ENCODE data around the gene CLDN9. TPM values are rescaled to one million over a fixed set of nuclear protein-coding genes. Genes with fewer than 3 reads are reported as not detected.

CLDN9 gene
- total and polyA plus RNA-seq, 2 experiments from 2014 or later: 3.5 to 8.9 TPM

DNA sequence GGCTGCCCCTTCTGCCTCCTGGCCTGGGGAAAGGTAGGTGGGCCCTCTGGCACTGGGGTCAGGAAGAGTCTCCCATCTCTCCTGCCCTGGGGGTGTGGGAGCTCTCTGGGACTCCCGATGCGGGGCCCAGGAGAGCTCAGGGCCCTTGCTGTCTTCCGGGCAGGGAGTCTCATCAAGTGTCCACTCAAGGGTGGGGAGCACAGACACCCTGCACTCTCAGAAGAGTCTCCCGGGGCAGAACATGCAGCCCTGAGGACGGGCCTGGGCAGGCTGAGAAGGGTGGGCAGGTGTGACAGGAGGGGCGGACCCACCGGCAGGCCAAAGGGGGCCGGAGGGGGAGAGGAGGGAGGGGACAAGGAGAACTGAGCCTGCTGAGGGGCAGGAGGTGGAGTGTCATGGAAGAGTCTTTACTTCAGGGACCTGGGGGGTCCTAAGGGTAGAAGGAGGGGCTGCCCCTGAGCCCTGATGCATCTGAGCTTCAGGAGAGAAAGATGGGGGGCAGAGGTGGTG lies 24.1 kb upstream of the CLDN9 start:
- peaks cover 6% of the 10 kb centered on the region for H3K4me1 ChIP-seq (ENCODE audit: insufficient read depth)
- H3K4me2 ChIP-seq: no peak overlapping the region
- no peaks in the 10 kb centered on the region for H3K27me3 ChIP-seq
- no peaks in the 10 kb centered on the region for H3K9me2 ChIP-seq (replicated peaks; ENCODE audit: insufficient read depth)
- H3K9me3 ChIP-seq (ENCODE audit: low read depth): no peaks in the 10 kb centered on the region
- no peak overlapping the region for H3K4me3 ChIP-seq
- no peak for DNase-seq (ENCODE audit: low spot score)
- 52% methylated on average over 7 of the region's 8 CpGs for WGBS (ENCODE audit: low lambda C conversion rate, missing lambda C conversion rate)
- no peaks in the 10 kb centered on the region for H3K79me2 ChIP-seq
- H3K27ac ChIP-seq: no peak overlapping the region
- H3K36me3 ChIP-seq (replicated peaks; ENCODE audit: insufficient read depth, low read depth): no peaks in the 10 kb centered on the region
- no peaks in the 10 kb centered on the region for H4K20me1 ChIP-seq (ENCODE audit: insufficient read depth, poor library complexity, severe bottlenecking)
- TF ChIP-seq EZH2phosphoT487 (IDR thresholded peaks at IDR 0.05; ENCODE audit: low read depth, severe bottlenecking, unreplicated experiment): no peak
- H2AFZ ChIP-seq: no peak overlapping the region

DNA sequence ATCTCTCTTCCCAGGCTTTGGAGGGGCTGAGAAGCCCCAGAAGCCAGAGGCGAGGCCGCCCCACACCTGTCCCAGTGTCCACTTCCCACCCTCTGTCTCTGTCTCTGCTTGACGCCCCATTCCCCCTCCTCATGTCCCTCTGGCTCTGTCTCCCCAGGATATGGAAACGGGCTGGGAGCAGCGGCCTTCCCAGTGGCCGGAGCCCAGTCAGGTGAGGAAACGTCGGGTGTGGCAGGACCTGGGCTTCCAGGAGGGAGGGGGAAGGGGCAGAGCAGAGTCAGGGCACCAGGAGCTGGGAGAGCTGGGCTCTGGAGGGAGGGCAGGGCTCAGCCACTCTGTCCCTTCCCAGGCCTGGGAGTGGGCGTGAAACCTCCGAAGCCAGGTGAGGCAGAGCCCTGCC lies 21.8 kb upstream of the CLDN9 start:
- no peaks in the 10 kb centered on the region for H4K20me1 ChIP-seq (ENCODE audit: insufficient read depth, poor library complexity, severe bottlenecking)
- TF ChIP-seq, protein P1, sequence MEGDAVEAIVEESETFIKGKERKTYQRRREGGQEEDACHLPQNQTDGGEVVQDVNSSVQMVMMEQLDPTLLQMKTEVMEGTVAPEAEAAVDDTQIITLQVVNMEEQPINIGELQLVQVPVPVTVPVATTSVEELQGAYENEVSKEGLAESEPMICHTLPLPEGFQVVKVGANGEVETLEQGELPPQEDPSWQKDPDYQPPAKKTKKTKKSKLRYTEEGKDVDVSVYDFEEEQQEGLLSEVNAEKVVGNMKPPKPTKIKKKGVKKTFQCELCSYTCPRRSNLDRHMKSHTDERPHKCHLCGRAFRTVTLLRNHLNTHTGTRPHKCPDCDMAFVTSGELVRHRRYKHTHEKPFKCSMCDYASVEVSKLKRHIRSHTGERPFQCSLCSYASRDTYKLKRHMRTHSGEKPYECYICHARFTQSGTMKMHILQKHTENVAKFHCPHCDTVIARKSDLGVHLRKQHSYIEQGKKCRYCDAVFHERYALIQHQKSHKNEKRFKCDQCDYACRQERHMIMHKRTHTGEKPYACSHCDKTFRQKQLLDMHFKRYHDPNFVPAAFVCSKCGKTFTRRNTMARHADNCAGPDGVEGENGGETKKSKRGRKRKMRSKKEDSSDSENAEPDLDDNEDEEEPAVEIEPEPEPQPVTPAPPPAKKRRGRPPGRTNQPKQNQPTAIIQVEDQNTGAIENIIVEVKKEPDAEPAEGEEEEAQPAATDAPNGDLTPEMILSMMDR (IDR thresholded peaks at IDR 0.05; ENCODE audit: poor library complexity): no peak
- TF ChIP-seq EZH2 (IDR thresholded peaks at IDR 0.05; ENCODE audit: borderline replicate concordance) (no peak), EZH2phosphoT487 (IDR thresholded peaks at IDR 0.05; ENCODE audit: low read depth, severe bottlenecking, unreplicated experiment) (no peak)
- peaks cover 6% of the 10 kb centered on the region for H3K4me1 ChIP-seq (ENCODE audit: insufficient read depth)
- DNase-seq (ENCODE audit: low spot score): no peak
- no peaks in the 10 kb centered on the region for H3K9me3 ChIP-seq (ENCODE audit: low read depth)
- H3K27me3 ChIP-seq: no peaks in the 10 kb centered on the region
- H3K4me3 ChIP-seq: no peak overlapping the region
- 59% methylated on average over 10 of the region's 10 CpGs for WGBS (ENCODE audit: low lambda C conversion rate, missing lambda C conversion rate)
- no peaks in the 10 kb centered on the region for H3K36me3 ChIP-seq (replicated peaks; ENCODE audit: insufficient read depth, low read depth)
- H3K27ac ChIP-seq: no peak overlapping the region
- H3K79me2 ChIP-seq: no peaks in the 10 kb centered on the region
- H2AFZ ChIP-seq: no peak overlapping the region
- no peak overlapping the region for H3K4me2 ChIP-seq
- H3K9me2 ChIP-seq (replicated peaks; ENCODE audit: insufficient read depth): no peaks in the 10 kb centered on the region

DNA sequence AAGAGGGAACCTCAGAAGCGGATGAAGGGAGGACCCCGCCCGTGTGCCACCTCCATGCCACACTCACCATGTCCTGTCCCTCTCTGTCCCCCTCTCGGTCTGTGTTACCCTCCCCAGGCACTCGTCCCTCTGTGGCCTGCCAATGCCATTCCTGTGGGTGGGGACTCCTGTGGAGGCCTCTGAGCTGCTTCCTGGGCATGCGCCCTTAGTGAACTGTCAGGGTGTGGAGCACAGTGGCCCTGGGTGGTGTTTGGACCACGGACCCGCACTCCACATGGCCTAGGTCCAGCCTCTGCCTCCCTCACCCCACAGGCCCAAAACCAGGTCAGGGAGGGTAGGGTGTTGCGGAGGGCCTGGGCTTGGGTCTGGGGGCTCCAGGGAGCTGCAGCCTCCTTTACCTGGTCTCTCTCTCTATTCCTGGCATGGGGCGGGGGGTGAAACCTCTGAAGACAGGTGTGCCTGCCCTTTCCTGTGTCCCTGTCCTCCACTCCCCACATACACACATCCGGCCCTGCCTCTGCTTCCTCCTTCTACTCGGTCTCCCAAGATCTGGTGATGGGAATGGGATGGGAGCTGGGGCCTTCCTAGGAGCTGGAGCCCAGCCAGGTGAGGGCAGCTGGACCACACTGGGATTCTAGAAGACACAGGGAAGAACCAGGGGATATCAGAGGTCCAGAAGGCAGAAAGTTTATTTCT lies 21.0 kb upstream of the CLDN9 start:
- Histone ChIP-seq H3K4me2 (no peak overlapping the region), H2AFZ (no peak overlapping the region), H3K36me3 (replicated peaks; ENCODE audit: insufficient read depth, low read depth) (no peaks in the 10 kb centered on the region), H3K27me3 (no peaks in the 10 kb centered on the region), H3K4me1 (ENCODE audit: insufficient read depth) (peaks cover 6% of the 10 kb centered on the region), H3K27ac (no peak overlapping the region), H3K9me2 (replicated peaks; ENCODE audit: insufficient read depth) (no peaks in the 10 kb centered on the region), H3K79me2 (no peaks in the 10 kb centered on the region), H3K9me3 (ENCODE audit: low read depth) (no peaks in the 10 kb centered on the region), H3K4me3 (no peak overlapping the region), H4K20me1 (ENCODE audit: insufficient read depth, poor library complexity, severe bottlenecking) (no peaks in the 10 kb centered on the region)
- WGBS (ENCODE audit: low lambda C conversion rate, missing lambda C conversion rate): 98% methylated on average over 12 of the region's 12 CpGs
- no peak for DNase-seq (ENCODE audit: low spot score)
- no peak for TF ChIP-seq EZH2phosphoT487 (IDR thresholded peaks at IDR 0.05; ENCODE audit: low read depth, severe bottlenecking, unreplicated experiment)
- TF ChIP-seq, protein P1 (IDR thresholded peaks at IDR 0.05; ENCODE audit: poor library complexity): no peak
- TF ChIP-seq EZH2 (IDR thresholded peaks at IDR 0.05; ENCODE audit: borderline replicate concordance): no peak

DNA sequence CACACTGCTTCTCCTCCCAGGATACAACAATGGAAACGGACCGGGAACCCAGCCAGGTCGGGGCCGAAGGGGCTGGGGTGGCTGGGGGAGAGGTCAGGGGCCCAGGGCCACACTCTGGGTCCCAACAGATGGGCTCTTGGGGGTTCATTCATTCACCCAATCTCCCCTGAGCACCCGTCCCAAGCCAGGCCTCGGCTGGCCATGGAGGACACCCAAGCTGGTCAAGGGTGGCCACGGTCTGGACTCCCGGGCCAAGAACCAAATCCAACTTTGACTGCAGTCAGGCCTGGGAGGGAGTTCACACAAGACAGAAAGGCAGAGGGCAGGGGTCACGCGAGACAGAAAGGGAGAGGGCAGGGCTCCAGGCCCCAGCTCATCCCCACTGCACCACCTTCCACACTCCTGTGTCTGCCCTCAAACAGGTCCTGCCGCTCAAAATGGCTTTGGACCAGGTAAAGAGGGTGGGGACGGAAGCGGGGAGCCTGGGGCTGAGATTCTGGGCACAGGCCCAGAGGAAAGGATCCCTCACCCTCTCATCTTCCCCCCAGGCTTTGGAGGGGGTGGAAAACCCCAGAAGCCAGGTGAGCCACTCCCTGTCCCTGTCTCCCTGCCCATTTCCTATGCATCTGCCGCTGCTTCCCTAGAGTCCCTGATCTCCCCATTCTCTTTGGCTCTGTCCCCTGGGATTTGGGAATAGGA lies 20.2 kb upstream of the CLDN9 start:
- Histone ChIP-seq H3K9me3 (ENCODE audit: low read depth) (no peaks in the 10 kb centered on the region), H2AFZ (no peak overlapping the region), H3K9me2 (replicated peaks; ENCODE audit: insufficient read depth) (no peaks in the 10 kb centered on the region), H3K27ac (no peak overlapping the region), H3K4me2 (no peak overlapping the region), H4K20me1 (ENCODE audit: insufficient read depth, poor library complexity, severe bottlenecking) (no peaks in the 10 kb centered on the region), H3K27me3 (no peaks in the 10 kb centered on the region), H3K79me2 (no peaks in the 10 kb centered on the region), H3K4me1 (ENCODE audit: insufficient read depth) (peaks cover 6% of the 10 kb centered on the region), H3K4me3 (no peak overlapping the region), H3K36me3 (replicated peaks; ENCODE audit: insufficient read depth, low read depth) (no peaks in the 10 kb centered on the region)
- no peak for DNase-seq (ENCODE audit: low spot score)
- 92% methylated on average over 13 of the region's 14 CpGs for WGBS (ENCODE audit: low lambda C conversion rate, missing lambda C conversion rate)
- no peak for TF ChIP-seq EZH2phosphoT487 (IDR thresholded peaks at IDR 0.05; ENCODE audit: low read depth, severe bottlenecking, unreplicated experiment)
- no peak for TF ChIP-seq EZH2 (IDR thresholded peaks at IDR 0.05; ENCODE audit: borderline replicate concordance)
- TF ChIP-seq, protein P1 (IDR thresholded peaks at IDR 0.05; ENCODE audit: poor library complexity): no peak
